Activated T-helper 2 cell treated with anti-CD3 and anti-CD28 coated beads, Interferon-gamma antibody, Interleukin-2, Interleukin-4, amounts not matched to agents 10 μg/mL and 5 μg/mL and 100 μg/mL, durations not matched to agents 14 hours and 24 hours and 36 hours (primary cell): ENCODE data around the gene CHRDL1. TPM values are rescaled to one million over a fixed set of nuclear protein-coding genes. Genes with fewer than 3 reads are reported as not detected.
"Not testable (repeated sequence)": the region's sequence is repeated elsewhere in the genome, so short reads cannot be mapped to it uniquely, and the experiment has no call there.

ENCODE experiments used
- DNase-seq: peaks from one replicate; pipeline ENCODE4 v3.0.0; 2021; ENCODE audit warnings: low spot score
- H3K27ac Mint-ChIP-seq: one replicate; pipeline ENCODE4 v1.8.0; 2021; ENCODE audit warnings: mixed read lengths
- H3K27me3 Mint-ChIP-seq: one replicate; pipeline ENCODE4 v1.8.0; 2021; ENCODE audit warnings: low read depth, mixed read lengths
- H3K36me3 Mint-ChIP-seq: one replicate; pipeline ENCODE4 v1.8.0; 2021; ENCODE audit warnings: low read depth, mixed read lengths
- H3K4me1 Mint-ChIP-seq: one replicate; pipeline ENCODE4 v1.8.0; 2021; ENCODE audit warnings: low read depth, mixed read lengths
- H3K4me3 Mint-ChIP-seq: one replicate; pipeline ENCODE4 v1.8.0; 2021; ENCODE audit warnings: low read depth, mild to moderate bottlenecking, moderate library complexity, mixed read lengths
- H3K9me3 Mint-ChIP-seq: one replicate; pipeline ENCODE4 v1.8.0; 2021; ENCODE audit warnings: mixed read lengths
- intact Hi-C: fragments of 100-400 bp; cut with micrococcal nuclease; formaldehyde crosslinking; loops from one replicate; pipeline ENCODE4 v1.15.1; 2023
- total RNA-seq: library from RNA; stranded (reverse); gene quantifications from 2 replicates; pipeline ENCODE4 v1.2.3, GENCODE V29; 2022

The CHRDL1 gene
- not detected in 2 replicates for total RNA-seq

- intact Hi-C loops, result no loop called here
- Mint-ChIP-seq H3K9me3 (no peaks in the 10 kb centered on the region), H3K4me3 (peak within 1 kb of the TSS; percentile 21), H3K27me3 (peaks cover 17% of the 10 kb centered on the region), H3K27ac (no peak within 1 kb of the TSS), H3K36me3 (no peaks in the 10 kb centered on the region), H3K4me1 (no peaks in the 10 kb centered on the region)
- DNase-seq, result no peak
Observed at GRCh38 chrX:110795645-110796406, at the start of gene CHRDL1. CHRDL1 (minus strand) TSS chrX:110795817; CDS start chrX:110792181, 3,636 bp downstream.

- intact Hi-C loops, result no loop called here
- H3K27ac Mint-ChIP-seq, result no peak overlapping the region
- no peaks in the 10 kb centered on the region for H3K36me3 Mint-ChIP-seq
- H3K9me3 Mint-ChIP-seq, result no peaks in the 10 kb centered on the region
- DNase-seq, result no peak
- H3K4me1 Mint-ChIP-seq, result no peaks in the 10 kb centered on the region
- H3K27me3 Mint-ChIP-seq, result no peaks in the 10 kb centered on the region
- no peak overlapping the region for H3K4me3 Mint-ChIP-seq
Observed at GRCh38 chrX:110836982-110837381, 41.4 kb upstream of the CHRDL1 start.

GRCh38 chrX:110836451-110836850 is 40.8 kb upstream of the CHRDL1 start:
- no peaks in the 10 kb centered on the region for H3K4me1 Mint-ChIP-seq
- H3K9me3 Mint-ChIP-seq, result no peaks in the 10 kb centered on the region
- no peak overlapping the region for H3K27ac Mint-ChIP-seq
- H3K4me3 Mint-ChIP-seq, result no peak overlapping the region
- intact Hi-C loops, result no loop called here
- no peak for DNase-seq
- H3K27me3 Mint-ChIP-seq, result no peaks in the 10 kb centered on the region
- H3K36me3 Mint-ChIP-seq, result no peaks in the 10 kb centered on the region

- H3K27me3 Mint-ChIP-seq, result no peaks in the 10 kb centered on the region
- H3K36me3 Mint-ChIP-seq, result no peaks in the 10 kb centered on the region
- H3K4me3 Mint-ChIP-seq, result no peak overlapping the region
- H3K27ac Mint-ChIP-seq, result no peak overlapping the region
- H3K9me3 Mint-ChIP-seq, result no peaks in the 10 kb centered on the region
- no peaks in the 10 kb centered on the region for H3K4me1 Mint-ChIP-seq
- no peak for DNase-seq
- intact Hi-C loops, result no loop called here
Observed at GRCh38 chrX:110836001-110836400, 40.4 kb upstream of the CHRDL1 start.

- intact Hi-C loops, result no loop called here
- no peaks in the 10 kb centered on the region for H3K4me1 Mint-ChIP-seq
- no peak for DNase-seq
Observed at GRCh38 chrX:110825972-110826371, 30.4 kb upstream of the CHRDL1 start.

GRCh38 chrX:110816543-110816942 is 20.9 kb upstream of the CHRDL1 start:
- intact Hi-C loops, H3K4me1 Mint-ChIP-seq, H3K27ac Mint-ChIP-seq, H3K4me3 Mint-ChIP-seq, H3K27me3 Mint-ChIP-seq, H3K9me3 Mint-ChIP-seq, DNase-seq, H3K36me3 Mint-ChIP-seq: not testable (repeated sequence)

More at GRCh38 chrX:110825972-110826371, 30.4 kb upstream of the CHRDL1 start:
- no peaks in the 10 kb centered on the region for H3K27me3 Mint-ChIP-seq
- no peaks in the 10 kb centered on the region for H3K9me3 Mint-ChIP-seq
- no peak overlapping the region for H3K4me3 Mint-ChIP-seq
- no peak overlapping the region for H3K27ac Mint-ChIP-seq
- no peaks in the 10 kb centered on the region for H3K36me3 Mint-ChIP-seq

- no peak for DNase-seq
- Mint-ChIP-seq H3K4me3 (no peak overlapping the region), H3K9me3 (no peaks in the 10 kb centered on the region), H3K36me3 (no peaks in the 10 kb centered on the region), H3K4me1 (no peaks in the 10 kb centered on the region), H3K27ac (no peak overlapping the region), H3K27me3 (no peaks in the 10 kb centered on the region)
- intact Hi-C loops, result no loop called here
Observed at GRCh38 chrX:110806145-110806544, 10.5 kb upstream of the CHRDL1 start.

GRCh38 chrX:110805303-110805702 is 9.7 kb upstream of the CHRDL1 start:
- intact Hi-C loops, result no loop called here
- Mint-ChIP-seq H3K27me3 (no peaks in the 10 kb centered on the region), H3K36me3 (no peaks in the 10 kb centered on the region), H3K9me3 (no peaks in the 10 kb centered on the region), H3K4me1 (no peaks in the 10 kb centered on the region), H3K27ac (no peak overlapping the region), H3K4me3 (no peak overlapping the region)
- DNase-seq, result no peak

GRCh38 chrX:110804446-110804845 is 8.8 kb upstream of the CHRDL1 start:
- H3K4me1 Mint-ChIP-seq, result no peaks in the 10 kb centered on the region
- H3K27ac Mint-ChIP-seq, result no peak overlapping the region
- H3K4me3 Mint-ChIP-seq, result no peak overlapping the region
- no peak for DNase-seq
- H3K9me3 Mint-ChIP-seq, result no peaks in the 10 kb centered on the region
- peaks cover 2% of the 10 kb centered on the region for H3K27me3 Mint-ChIP-seq
- H3K36me3 Mint-ChIP-seq, result no peaks in the 10 kb centered on the region
- intact Hi-C loops, result no loop called here

- Mint-ChIP-seq H3K4me1 (no peaks in the 10 kb centered on the region), H3K27me3 (peaks cover 3% of the 10 kb centered on the region), H3K9me3 (no peaks in the 10 kb centered on the region), H3K36me3 (no peaks in the 10 kb centered on the region), H3K27ac (no peak overlapping the region), H3K4me3 (no peak overlapping the region)
- DNase-seq, result no peak
- intact Hi-C loops, result no loop called here
Observed at GRCh38 chrX:110803506-110803905, 7.9 kb upstream of the CHRDL1 start.

GRCh38 chrX:110796407-110796697 is 735 bp upstream of the CHRDL1 start:
- H3K27ac Mint-ChIP-seq, result no peak overlapping the region

GRCh38 chrX:110794601-110795000 is 1.0 kb downstream of the CHRDL1 start:
- intact Hi-C loops, result no loop called here
- no peak for DNase-seq
- Mint-ChIP-seq H3K4me1 (no peaks in the 10 kb centered on the region), H3K9me3 (no peaks in the 10 kb centered on the region), H3K27me3 (peaks cover 16% of the 10 kb centered on the region), H3K36me3 (no peaks in the 10 kb centered on the region), H3K27ac (no peak overlapping the region), H3K4me3 (no peak overlapping the region)

More at GRCh38 chrX:110796407-110796697, 735 bp upstream of the CHRDL1 start:
- H3K4me3 Mint-ChIP-seq, result peak overlapping the region; percentile 21
- peaks cover 17% of the 10 kb centered on the region for H3K27me3 Mint-ChIP-seq
- no peak for DNase-seq
- intact Hi-C loops, result no loop called here
- no peaks in the 10 kb centered on the region for H3K36me3 Mint-ChIP-seq
- H3K4me1 Mint-ChIP-seq, result no peaks in the 10 kb centered on the region
- no peaks in the 10 kb centered on the region for H3K9me3 Mint-ChIP-seq

- intact Hi-C loops, result no loop called here
- Mint-ChIP-seq H3K4me3 (no peak overlapping the region), H3K27me3 (peaks cover 7% of the 10 kb centered on the region), H3K27ac (no peak overlapping the region), H3K36me3 (no peaks in the 10 kb centered on the region), H3K4me1 (no peaks in the 10 kb centered on the region), H3K9me3 (no peaks in the 10 kb centered on the region)
- no peak for DNase-seq
Observed at GRCh38 chrX:110791071-110791470, 4.5 kb downstream of the CHRDL1 start.

- H3K36me3 Mint-ChIP-seq, result no peaks in the 10 kb centered on the region
- H3K4me3 Mint-ChIP-seq, result no peak overlapping the region
- DNase-seq, result no peak
- no peaks in the 10 kb centered on the region for H3K4me1 Mint-ChIP-seq
- H3K9me3 Mint-ChIP-seq, result no peaks in the 10 kb centered on the region
- intact Hi-C loops, result no loop called here
- H3K27me3 Mint-ChIP-seq, result peaks cover 2% of the 10 kb centered on the region
- H3K27ac Mint-ChIP-seq, result no peak overlapping the region
Observed at GRCh38 chrX:110786486-110786885, 9.1 kb downstream of the CHRDL1 start.
